ENCODE data around the gene ATP11B.
A peak's percentile ranks its signal among the peaks of the same experiment; 100 is the strongest.
"Not testable (repeated sequence)": the region's sequence is repeated elsewhere in the genome, so short reads cannot be mapped to it uniquely, and the experiment has no call there.

The ATP11B gene

DNA sequence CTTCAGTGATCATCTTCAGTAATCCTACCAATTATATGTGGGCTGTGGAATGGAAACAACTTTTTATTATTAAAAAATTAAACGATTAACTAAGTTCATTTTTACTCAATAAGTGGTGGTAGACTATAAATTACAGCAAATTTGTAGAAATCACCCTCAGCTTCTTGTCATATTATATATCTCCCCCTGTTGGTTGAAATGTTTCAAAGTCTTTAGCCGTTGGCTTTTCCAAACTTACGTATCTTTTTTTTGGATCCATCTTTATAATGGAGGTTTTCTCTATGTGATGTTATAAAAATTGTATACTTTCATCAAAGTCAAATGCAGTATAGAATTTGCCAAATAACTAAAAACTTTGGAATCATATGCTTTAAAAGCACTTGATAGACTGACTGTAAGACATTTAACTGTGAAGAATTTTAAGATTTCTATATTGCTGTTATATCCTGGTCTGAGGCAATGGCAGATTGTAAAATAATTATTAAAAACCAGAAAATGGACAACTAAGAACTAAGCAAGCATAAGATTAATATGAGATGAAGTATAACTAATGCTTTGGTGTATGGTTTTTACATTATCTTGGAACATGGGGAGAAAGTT, 44.7 kb downstream of the ATP11B start:
- no peak for DNase-seq (ENCODE audit: low spot score)

DNA sequence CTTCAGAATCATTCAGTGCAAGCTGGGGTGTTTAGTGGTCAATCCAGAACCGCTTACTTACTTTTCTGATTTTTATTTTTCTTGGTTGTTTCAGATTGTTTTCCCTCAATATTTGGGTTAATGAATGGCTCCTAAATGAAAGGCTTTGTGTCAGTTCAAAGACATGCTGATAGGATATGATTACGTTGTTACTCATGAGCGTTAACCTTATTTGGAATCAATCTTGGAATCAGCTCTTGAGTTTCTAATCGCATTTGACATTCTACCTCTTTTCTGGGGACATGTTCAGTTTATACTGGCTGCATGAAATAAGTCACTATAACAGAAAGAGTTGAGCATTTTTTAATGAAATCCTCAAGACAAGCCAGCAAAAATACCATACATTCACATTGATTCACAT, 50.2 kb downstream of the ATP11B start:
- DNase-seq (ENCODE audit: low spot score): no peak

DNA sequence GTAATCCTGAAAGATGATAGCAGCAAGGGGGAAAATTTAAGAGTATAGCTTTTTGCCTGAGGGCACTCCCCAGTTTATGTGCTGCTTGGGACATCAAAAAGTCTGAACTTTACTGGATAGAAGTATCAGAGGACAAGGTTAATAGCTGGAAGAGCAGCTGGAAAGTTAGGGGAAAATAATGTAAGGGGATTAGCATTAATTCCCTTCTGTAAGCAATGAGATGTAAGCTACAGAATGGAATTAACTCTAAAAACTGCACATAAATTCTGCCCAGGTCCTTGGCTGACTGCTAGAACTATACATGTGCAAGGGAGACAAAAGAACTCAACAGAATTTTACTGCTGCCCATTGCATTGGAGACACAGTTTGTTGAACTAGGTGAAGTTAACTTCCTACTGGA, 55.6 kb downstream of the ATP11B start:
- DNase-seq (ENCODE audit: low spot score): peak; percentile 22

DNA sequence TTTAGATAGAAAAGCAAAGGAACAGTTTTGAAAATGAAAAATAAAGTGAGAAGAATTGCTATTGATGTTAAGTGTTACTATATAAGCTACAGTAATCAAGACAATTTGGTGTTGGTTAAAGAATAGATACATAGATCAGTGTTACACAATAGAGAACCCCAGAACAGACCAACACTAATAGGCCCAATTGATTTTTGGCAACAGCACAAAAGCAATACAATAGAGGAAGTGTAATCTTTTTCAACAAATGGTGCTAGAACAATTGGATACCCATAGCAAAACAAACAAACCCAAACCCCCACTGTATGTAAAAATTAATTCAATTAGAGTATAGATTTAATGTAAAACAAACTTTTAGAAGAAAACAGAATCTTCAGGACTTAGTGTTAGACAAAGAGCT, 61.8 kb downstream of the ATP11B start:
- DNase-seq (ENCODE audit: low spot score): no peak

DNA sequence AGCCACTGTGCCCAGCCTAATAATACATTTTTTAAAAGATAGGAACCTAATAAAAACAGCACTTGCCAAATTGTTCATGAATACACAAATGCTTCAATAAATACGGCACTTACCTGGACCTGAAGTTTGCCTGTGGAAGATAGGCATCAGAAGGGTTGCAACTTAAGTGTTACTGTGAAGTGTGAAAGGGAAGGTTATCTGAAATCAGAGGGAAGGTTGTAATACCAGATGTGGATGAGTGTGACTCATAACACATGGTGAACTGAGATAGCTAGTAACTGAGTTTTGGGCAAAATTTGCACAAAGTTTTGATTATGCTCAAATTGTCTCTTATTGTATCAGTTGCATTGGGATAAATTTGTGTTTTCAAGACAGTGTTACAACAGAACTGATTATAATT, 68.0 kb downstream of the ATP11B start:
- no peak for DNase-seq (ENCODE audit: low spot score)

DNA sequence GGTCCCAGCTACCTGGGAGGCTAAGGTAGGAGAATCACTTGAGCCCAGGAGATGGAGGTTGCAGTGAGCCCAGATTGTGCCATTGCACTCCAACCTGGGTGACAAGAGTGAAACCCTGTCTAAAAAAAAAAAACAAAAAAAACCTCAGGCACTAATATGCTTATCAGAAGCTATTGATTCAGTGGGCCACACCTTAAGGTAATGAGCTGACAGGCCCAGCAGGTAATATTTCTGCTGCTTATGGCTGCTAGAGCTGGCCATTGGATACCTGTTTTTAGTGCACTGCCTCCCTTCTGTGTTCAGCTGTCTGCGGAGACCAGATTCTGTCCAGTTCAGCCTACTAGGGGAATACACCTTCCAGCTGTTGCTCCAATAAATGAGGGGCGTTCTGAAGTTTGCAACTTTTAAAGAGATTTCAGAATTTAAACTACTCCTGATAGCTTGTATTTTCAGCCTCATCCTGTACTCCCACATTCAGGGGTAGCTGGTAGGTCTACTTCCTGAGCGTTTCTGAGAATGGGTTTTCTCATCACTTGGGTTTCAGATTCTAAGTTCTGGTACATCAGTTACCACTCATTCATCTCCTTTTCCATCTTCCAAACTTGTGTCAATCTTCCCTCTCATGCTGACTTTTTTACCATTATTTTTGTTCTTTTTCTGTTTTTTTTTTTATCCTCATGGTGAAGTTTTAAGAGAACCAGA, 69.0 kb downstream of the ATP11B start:
- no peak for DNase-seq (ENCODE audit: low spot score)

DNA sequence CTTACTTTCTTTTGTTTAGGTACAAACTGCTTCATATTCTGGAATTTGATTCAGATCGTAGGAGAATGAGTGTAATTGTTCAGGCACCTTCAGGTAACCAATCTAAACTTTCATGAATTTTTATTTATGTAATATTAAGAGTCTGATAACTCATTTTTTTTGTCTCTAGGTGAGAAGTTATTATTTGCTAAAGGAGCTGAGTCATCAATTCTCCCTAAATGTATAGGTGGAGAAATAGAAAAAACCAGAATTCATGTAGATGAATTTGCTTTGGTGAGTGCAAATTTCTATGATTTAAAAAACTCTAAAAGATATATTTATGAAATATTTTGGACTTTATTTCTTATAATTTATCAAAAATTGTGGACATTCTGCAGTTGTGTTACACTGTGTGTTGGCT, 75.8 kb downstream of the ATP11B start:
- no peak for DNase-seq (ENCODE audit: low spot score)

DNA sequence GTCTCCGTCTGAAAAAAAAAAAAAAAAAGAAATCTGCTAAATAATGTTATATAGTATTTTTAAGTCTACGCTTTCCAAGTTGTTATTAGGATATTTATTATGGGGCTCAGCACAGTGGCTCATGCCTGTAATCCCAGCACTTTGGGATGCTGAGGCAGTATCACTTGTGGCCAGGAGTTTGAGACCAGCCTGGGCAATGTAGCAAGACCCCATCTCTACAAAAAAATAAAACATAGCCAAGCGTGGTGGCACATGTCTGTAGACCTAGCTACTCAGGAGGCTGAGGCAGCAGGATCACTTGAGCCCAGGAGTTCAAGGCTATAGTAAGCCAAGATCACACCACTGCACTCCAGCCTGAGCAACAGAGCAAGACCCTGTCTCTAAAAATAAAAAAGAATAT, 77.6 kb downstream of the ATP11B start:
- DNase-seq (ENCODE audit: low spot score): not testable (repeated sequence)

DNA sequence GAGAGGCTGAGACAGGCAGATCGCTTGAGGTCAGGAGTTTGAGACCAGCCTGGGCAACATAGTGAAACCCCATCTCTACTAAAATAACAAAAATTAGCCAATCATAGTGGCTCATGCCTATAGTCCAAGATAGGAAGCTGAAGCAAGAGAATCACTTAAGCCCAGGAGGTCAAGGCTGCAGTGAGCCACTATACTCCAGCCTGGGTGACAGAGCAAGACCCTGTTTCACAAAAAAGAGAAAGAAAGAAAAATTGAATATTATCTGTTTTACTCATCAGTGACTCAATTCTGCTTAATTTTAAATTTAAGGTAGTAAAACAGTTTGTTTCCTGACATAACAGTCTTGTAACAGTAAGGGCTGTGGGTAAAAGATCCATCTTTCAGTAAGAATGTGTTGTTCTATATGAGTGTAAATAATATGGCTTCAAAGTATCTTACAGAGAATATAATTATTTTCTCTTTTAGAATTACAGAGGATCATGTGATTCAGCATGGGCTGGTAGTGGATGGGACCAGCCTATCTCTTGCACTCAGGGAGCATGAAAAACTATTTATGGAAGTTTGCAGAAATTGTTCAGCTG, 85.8 kb downstream of the ATP11B start:
- DNase-seq (ENCODE audit: low spot score): no peak

DNA sequence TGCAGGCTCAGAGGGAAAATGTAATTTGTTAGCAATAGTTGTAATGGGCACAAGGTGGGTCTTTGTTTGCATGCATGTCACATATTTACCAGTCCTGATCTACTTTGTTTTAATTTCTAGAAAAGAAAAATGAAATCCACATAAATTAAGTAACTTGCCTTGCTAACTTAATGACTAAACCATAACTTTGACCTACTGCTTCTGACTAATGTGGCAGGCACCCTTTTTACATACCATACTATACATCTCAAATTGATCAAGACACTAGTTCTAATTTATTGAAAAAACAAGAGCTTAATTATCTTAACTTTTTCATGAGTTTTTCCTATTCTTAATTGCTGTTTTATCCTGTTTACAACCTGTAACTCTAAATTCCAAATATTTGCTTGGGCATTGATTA, 93.2 kb downstream of the ATP11B start:
- DNase-seq (ENCODE audit: low spot score): no peak

DNA sequence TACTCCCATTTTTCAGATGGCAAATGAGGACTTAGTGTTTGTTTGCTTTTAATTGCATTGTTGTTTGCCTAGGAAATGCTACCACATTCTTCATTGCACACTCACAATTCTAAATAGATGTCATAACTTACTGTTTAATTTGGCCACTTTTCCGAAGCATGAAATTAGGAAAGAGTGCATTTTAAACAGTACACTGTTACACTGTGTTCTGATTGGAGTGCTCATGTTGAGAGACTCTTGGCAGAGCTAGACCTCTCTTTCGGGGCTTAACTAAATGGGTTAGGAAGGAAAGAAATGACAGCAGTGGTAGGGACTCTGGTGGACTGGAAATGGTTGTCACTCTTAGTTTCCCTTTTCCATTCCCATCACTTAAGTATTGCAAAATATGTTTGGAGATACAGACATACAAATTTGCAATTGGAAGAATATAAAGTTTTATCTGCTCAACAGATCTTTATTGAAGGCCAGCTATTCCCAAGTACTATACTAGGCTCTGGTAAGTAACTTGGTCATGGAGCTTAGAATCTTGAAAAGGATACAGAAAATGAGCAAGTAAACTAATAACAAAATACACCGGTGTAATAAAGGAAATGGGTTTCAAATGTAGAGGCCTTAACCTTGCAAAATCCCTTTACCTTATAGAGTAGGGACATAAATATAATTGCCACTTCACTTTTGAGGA, 96.8 kb downstream of the ATP11B start:
- DNase-seq (ENCODE audit: low spot score): no peak

DNA sequence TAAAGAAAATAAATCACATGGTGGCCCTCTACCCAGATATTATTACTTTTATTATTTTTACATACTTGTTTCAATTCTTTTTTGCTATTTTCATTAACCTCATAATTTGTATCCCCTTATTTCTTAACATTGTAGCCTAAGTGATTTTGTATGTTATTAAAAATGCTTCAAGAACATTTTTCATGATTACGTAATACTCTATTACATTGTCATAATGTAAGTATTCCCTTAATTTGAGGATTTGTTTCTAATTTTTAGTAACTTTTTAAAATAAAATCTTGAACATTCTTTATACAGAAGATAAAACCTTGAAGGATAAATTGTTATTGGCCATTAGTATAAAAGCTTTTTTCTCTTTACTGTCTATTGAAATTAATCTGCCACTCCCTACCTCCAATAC, 98.1 kb downstream of the ATP11B start:
- no peak for DNase-seq (ENCODE audit: low spot score)

DNA sequence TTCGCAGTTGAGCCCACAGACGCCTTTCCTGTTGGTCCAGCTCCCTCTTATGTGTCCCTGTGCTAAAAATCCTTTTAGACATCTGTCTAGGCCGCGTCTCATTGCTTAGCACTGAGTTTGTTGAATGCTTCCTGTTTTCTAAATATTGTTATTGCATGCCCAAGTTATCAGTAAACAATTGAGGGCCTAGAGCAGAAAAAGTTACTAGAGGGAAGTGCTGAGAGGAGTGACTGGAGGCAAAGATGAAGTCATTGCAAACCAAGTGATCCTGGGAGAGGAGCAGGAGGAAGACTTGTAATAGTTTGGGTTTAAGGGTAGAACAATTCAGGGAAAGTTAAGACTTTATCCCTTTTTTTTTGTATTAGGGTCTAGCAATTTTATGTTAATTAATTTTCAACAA, 98.9 kb downstream of the ATP11B start:
- no peak for DNase-seq (ENCODE audit: low spot score)

DNA sequence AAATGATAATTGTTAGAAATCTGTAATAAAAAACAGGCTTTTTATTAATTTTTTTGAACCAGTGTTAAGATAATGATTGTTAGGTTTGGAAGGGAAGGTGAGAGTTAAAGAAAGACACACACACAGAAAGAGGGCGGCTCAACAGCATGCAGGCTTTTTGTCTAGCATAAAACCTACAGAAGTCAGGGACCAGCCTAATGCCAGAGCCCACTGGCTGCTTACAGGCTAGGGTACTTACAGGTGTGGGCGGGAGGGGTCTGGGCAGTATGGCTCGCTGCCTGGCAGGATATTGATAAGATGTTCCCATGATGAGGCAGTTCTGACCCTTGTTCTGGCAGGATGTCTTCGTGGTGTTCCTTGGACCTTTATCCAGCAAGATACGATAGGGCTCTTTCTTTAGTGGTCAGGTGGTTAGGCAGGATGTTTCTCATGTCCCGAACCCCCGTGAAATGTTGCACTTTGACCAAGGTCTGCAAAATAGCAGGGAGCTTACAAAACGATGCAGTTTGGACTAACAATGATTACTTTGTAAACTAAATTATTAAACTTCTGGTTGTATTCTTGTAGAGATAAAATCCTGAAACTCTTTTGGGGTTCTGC, 102.3 kb downstream of the ATP11B start:
- DNase-seq (ENCODE audit: low spot score): no peak

DNA sequence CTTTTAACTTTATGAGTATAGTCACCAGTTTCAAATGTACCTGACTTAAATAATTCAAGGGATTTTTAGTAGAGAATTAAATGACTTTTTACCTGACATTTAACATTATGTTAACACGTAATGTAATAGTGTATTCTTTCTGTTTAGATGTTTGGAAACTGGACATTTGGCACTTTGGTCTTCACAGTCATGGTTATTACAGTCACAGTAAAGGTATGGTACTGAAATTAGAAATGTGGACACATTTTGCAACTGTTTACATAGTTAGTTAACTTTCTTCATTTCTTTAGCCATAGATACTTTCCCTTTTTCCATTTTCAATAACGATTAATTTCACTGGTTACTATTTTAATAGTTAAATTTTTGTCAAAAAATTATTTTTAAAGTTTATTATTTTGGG, 103.2 kb downstream of the ATP11B start:
- DNase-seq (ENCODE audit: low spot score): no peak

DNA sequence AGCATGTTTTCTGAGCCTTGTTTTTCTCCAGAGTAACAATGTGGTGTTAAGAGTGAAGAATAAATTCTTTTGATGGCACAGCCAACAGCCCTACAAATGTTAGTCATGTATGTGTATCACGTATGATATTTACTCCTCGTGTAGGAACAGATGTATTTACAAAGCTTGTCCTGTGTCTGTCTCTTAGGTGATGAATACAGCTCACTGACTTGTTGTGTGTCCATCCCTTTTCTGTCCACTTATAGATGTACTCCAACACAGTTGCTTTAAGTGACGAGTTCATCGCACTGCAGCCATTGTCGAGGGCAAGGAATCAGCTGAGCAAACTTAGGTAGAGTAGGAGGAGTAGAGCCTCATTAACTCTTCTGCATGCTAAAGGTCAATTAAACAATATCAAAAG, 108.9 kb downstream of the ATP11B start:
- no peak for DNase-seq (ENCODE audit: low spot score)

DNA sequence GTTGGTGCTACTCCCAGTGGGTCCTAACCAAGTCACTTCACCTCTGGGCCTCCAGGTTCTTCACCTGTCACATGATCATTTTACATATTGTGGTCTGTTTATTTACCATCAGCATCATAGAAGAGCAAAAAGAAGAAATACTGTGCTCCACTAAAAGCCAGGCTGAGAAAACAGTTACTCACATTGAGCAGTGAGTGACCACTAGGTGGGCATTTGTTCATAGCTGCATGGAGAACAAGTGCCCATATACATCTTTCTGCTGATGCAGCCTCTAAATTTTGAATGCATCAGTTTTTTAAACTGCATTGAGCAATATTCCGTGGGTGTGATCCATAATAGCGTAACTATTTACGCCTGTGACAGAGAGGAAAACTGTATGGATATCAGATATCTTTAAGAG, 110.9 kb downstream of the ATP11B start:
- no peak for DNase-seq (ENCODE audit: low spot score)

DNA sequence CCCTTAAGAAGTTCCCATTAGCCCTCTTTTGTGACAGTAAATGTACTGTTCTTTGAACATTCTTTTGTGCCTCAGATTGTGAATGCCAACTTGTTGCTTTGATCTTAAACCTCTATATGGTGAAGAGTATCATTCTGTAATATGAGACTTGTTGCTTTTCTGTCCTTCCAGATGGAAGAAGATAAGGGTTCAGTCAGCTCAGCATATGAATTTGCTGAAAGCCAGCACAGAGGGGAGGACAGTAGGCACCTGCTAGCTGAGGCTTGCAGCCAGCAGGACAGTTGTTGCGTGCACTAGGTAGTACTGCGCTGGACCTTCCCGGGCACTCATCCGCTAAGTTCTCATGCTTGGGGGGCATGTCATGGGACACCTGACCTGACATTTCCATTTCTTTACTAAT, 112.3 kb downstream of the ATP11B start:
- DNase-seq (ENCODE audit: low spot score): no peak

DNA sequence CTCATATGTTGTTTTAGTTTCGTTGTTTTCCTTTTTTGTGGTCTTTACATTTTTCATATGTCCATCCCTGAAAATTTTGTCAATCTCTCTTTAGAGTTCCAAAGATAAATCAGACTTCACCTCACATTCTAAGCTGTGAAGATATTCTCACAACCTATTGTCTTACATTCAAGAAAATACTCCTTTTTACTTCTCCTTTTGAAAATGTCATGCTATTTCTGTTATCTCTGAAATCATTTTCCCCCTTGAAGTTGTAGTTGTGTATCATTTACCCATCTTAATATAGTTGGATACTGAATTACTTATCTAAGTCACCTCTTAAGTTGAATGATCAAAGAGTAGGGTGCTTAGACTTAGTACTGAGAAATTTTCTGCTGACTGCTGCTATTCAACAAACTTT, 112.7 kb downstream of the ATP11B start:
- DNase-seq (ENCODE audit: low spot score): no peak

DNA sequence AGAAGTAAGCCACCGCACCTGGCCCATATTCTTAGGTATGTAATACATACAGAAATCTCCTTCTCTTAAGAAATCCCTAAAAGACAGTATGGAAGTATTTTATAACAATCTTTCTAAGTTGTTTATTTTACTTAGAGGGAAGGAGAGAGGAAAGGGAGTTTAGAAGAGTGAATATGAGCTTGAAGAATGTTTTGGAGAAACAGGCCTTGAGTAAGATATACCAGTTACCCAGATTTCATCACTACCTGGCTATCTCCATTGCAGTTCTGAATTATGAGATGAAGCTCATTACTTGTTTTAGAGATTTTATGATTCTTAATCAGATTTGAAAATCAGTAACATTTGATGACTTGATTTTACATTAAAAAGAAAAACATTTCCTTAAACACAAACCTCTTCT, 115.2 kb downstream of the ATP11B start:
- DNase-seq (ENCODE audit: low spot score): no peak

DNA sequence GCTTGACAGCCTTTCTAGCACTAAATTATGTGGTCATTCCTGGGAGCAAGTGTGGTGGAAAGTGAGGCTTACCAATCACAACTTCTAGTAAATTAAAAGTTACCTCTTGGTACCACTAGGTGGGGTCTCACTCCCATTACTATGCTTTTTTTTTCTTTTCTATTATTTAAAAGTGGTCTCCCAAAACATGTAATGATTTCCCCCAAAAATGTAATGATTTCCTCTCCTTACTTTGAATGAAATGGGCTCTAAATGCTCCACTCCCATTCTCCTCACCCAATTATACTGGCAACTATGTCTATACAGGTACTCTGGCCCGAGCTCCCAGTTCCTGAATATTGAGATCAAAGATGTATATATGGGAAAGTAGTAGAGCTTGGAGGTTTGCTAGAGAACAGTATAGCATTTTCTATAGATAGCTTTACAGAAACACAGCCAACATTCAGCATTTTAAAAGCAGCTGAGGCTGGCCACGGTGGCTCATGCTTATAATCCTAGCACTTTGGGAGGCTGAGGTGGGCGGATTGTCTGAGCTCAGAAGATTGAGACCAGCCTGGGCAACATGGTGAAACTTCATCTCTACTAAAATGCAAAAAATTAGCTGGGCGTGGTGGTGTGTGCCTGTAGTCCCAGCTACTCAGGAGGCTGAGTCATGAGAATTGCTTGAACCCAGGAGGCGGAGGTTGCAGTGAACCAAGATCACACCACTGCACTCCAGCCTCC, 116.2 kb downstream of the ATP11B start:
- peak; percentile 45 for DNase-seq (ENCODE audit: low spot score)
